HG03025 (cell line): ENCODE measurements around the gene WDR18.

Experiments
- ATAC-seq: cut with Tn5 transposase; IDR thresholded peaks from one replicate; pipeline ENCODE4 v1.9.1; 2021; ENCODE audit warnings: mild to moderate bottlenecking, moderate library complexity; ENCODE audit not compliant: unreplicated experiment, low FRiP score

WDR18 gene

DNA sequence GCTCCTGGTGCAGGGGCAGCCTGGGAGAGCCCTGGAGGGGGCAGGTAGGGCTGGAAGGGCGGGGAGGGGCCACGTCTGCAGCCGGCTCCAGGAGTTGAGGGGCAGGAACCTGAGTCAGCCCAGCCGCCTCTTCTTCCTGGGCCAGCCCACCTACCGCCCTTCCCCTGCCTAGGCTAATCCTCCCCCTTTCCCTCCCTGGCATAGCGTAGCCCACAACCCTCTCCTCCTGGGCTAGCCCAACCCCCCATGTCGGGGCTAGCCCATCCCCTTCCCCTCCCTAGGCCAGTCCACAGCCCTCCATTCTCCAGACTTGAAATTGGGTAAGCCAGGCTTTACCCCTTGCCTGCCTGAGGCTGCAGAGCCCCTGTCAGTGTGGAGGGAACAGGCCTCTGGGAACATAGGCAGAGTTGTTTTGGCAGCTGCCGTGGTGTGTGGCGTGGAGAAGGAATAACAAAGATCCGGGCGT is 20.6 kb upstream of the WDR18 start:
- no peak for ATAC-seq

- ATAC-seq: no peak
Measured at GRCh38 chr19:964116-964520, 20.0 kb upstream of the WDR18 start.

- ATAC-seq: no peak
Measured at GRCh38 chr19:964761-965694, 19.1 kb upstream of the WDR18 start.

GRCh38 chr19:966485-967088 is 17.6 kb upstream of the WDR18 start:
- ATAC-seq: no peak

DNA sequence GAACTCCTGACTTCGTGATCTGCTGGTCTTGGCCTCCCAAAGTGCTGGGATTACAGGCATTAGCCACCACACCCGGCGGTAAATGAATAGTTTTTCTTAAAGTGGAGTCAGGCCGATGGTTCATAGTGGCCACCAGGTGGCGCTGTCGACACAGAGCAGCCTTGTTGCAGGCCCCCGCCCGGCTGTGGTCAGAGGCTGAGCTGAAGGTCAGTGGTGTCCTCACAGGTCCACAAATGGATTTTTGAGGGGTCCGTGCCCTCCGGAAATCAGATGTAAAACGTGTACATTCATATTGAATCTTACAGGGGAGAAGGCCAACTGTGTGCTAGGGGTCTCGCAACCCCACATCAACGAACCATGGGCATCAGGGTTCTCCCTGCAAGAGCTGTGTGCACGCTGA is 13.4 kb upstream of the WDR18 start:
- ATAC-seq: no peak

GRCh38 chr19:971795-972194 is 12.3 kb upstream of the WDR18 start:
- no peak for ATAC-seq

DNA sequence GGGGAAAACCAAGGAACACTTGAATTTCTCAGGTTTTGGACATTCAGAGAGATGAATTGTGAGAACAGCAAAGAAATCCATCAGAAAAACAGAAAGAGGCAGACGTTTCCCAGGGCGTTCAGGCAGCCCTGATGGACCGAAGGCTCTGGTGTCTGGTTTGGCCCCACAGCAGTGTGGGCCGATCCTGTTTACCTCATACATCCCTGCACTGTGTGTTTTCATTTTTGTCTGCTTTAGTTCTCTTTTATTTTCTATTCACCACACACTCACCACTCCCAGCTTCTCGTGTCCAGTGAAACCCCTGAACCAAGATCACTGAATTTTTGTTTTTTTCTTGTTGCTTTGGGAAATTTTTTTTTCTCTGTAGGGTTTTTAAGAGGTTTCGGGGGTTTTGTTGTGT is 11.9 kb upstream of the WDR18 start:
- ATAC-seq: no peak

DNA sequence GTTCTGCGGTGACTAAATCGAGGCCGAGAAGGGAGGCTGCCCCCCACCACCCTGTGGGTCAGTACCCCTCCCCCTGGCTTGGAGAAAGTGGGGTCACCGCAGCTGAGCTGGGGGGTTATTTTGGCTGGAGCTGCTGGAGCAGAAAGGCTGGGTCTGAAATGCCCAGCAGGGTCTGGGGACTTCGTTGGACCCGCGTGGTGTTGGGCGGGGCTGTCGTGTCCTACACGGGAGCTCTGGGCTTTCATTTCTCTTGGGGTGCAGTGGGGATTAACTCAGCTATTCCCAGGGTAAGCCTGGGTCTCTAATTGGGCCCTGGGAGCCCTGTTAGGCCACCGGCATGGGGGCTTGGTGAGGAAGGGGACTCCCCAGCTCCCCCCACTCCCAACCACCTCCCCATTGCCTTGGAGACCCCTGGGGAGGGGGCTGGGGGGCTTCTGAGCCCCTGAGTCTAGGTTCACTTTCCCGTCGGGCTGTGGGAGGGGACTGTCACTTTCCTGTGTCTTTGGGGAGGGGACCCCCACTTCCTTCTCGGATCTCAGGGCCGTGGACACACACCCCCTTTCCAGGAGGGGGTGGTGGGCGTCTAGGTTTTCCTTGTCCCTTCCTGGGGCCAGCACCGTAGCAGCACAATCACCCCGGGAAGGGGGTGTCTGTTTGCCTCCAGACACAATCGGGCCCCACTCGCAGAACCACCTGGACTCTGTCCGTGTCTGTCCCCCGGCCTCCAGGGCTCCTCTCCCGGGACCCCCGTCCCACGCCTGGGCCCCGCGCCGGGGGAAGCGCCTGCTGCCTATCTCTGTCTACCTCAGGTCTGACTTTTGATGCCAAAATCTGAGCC is 10.2 kb upstream of the WDR18 start:
- ATAC-seq: no peak

GRCh38 chr19:974564-975257 is 9.4 kb upstream of the WDR18 start:
- ATAC-seq: no peak

GRCh38 chr19:976476-976875 is 7.7 kb upstream of the WDR18 start:
- ATAC-seq: no peak

DNA sequence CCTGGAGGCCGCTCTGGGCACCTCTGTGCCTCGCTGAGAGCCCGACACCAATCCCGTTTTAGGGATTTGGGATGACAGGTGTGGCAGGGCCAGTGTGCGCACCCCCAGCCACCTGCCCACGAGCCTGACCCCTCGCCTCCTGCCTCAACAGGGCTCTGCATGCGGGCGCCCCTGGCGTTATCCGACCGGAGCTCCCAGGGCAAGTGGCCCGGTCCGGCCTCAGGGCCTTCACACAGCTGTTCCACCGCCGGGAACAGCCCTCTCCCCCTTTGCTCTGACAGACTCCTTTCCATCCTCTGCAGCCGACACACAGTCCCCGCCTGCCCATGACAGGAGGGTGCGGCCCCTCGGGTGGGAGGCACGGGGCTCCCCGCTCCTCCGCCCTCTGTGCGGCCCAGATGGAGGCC is 7.1 kb upstream of the WDR18 start:
- ATAC-seq: no peak

DNA sequence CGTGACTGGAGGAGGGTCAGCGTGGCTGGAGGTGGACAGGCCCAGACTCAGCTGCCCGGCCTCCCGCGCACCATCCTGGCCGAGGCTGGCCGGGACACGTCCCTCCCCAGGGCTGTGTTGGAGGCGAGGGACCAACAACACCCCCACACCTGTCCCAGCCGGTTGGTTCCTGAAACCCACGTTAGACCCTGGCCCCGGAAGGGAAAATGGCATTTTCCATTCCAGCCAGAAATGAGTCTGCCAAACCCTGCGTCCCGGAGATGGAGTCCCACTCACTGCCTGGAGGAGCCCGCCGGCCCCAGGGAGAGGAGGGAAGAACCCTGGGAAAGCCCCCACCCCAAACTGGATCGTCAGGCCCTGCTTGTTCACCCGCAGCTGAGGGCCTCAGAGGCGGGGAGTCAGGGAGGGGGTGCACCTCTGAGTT is 4.8 kb upstream of the WDR18 start:
- ATAC-seq: no peak

GRCh38 chr19:980133-980998 is 3.8 kb upstream of the WDR18 start:
- no peak for ATAC-seq

DNA sequence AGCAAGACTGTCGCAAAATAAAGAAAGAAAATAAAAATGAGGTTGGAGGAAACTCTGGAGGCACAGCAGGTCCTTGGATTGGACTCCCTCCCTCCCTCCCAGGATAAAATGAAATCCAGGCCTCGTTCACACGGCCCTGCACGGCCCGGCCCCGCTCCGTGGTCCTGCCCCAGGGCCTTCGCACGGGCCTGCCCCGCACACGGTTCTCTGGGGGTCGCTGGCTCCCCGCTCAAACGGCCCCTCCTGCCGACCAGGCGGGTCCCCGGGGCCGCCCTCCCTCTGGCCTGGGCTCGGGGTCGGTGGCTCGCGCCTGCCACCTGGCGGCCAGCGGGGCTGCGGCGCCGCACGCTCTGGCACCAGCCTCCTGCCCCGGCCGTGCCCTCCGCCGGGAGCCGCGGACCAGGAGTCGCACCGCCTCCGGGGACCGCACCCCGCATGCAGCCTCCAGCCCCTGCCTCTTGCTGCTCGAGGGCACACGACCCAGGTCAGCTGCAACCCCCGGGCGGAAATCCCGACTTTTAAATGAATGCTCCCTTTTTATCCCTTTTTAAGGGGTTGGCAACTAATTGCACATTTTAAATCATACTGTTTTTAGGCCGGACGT is 1.5 kb upstream of the WDR18 start:
- no peak for ATAC-seq

GRCh38 chr19:986083-986482 is 1.9 kb downstream of the WDR18 start:
- no peak for ATAC-seq

DNA sequence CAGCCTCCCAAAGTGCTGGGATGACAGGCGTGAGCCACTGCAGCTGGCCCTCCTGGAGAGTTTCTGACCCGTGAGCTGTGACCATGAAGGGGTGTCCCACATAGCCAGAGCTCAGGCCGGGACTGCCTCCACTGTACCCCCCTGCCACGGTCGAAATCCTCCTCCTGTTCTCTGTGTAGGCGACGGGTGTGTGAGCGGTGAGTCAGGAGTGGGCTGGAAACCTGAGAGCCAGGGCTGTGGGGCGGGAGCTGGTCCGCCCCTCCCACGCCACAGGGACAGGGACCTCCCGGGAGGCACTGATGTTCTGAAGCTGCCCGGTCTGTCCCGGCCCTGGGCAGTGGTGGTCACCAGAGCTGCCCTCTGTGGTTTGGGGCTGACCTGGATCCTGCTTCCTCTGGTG is 3.9 kb downstream of the WDR18 start:
- ATAC-seq: no peak

DNA sequence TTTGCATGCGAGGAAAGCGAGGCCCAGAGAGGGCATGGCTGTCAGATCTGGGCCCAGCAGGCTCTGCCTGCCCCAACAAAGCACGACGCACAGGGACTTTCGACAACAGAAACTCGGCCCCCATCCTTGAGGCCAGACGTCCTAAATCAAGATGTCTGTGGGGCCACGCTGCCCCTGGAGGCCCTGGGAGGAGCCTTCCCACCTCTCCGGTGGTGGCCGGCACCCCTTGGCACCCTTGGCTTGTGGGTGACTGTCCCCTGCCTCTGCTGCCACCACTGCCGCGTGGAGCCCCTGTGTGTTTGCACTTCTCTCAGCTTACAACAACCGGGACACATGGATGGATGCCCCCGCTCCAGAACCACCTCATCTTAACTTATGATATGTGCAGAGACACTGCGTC is 4.4 kb downstream of the WDR18 start:
- no peak for ATAC-seq

GRCh38 chr19:989381-990081 is 5.4 kb downstream of the WDR18 start:
- ATAC-seq: no peak
